IMR-90 (cell line): ENCODE data around the gene SIRT2. TPM values are rescaled to one million over a fixed set of nuclear protein-coding genes. Genes with fewer than 3 reads are reported as not detected.

Experiments used
- ATAC-seq: fragments of 200-7000 bp; cut with Tn5 transposase; 2 replicates; pipeline ENCODE4 v1.9.1; 2020; ENCODE audit warnings: low read depth, mild to moderate bottlenecking, moderate library complexity
- BruUV-seq: library from RNA; stranded (reverse); fragments of 400-500 nt; replicated peaks from 2 replicates; lab custom pipeline; 2021; lab: Mats Ljungman, UMichigan
- CTCF ChIA-PET: fragments of 300-600 bp; formaldehyde crosslinking; extraction: SDS; loops from one replicate; lab custom pipeline; 2021; ENCODE audit warnings: antibody characterized with exemption; lab: Yijun Ruan, JAX
- POLR2A ChIA-PET: fragments of 300-600 bp; sonication (Branson Sonifier 250); formaldehyde crosslinking; loops from one replicate; lab custom pipeline; 2022; ENCODE audit warnings: antibody characterized with exemption; ENCODE audit not compliant: unreplicated experiment; lab: Charles Lee
- DNase-seq: peaks from one replicate; pipeline ENCODE4 v3.0.0; 2013
- H2AFZ ChIP-seq: replicated peaks from 2 replicates; pipeline ENCODE3; 2013; ENCODE audit warnings: low read length, mild to moderate bottlenecking; ENCODE audit not compliant: poor library complexity
- H2AK5ac ChIP-seq: 2 replicates; pipeline ENCODE4 v1.6.1; 2013; ENCODE audit warnings: low read depth, low read length, inconsistent platforms
- H2AK9ac ChIP-seq: replicated peaks from 2 replicates; pipeline ENCODE3; 2013; ENCODE audit warnings: mild to moderate bottlenecking, low read depth, low read length, moderate library complexity; ENCODE audit not compliant: poor library complexity
- H2BK120ac ChIP-seq: 2 replicates; pipeline ENCODE4 v1.6.1; 2013; ENCODE audit warnings: low read depth, low read length, inconsistent platforms
- H2BK15ac ChIP-seq: 3 replicates; pipeline ENCODE4 v1.6.1; 2013; ENCODE audit warnings: low read depth, low read length, inconsistent platforms
- H2BK20ac ChIP-seq: 2 replicates; pipeline ENCODE4 v1.6.1; 2013; ENCODE audit warnings: low read depth, mild to moderate bottlenecking, inconsistent platforms, low read length, moderate library complexity
- H2BK5ac ChIP-seq: 2 replicates; pipeline ENCODE4 v1.6.1; 2013; ENCODE audit warnings: mild to moderate bottlenecking, low read depth, low read length, inconsistent platforms; ENCODE audit not compliant: poor library complexity, severe bottlenecking
- H3K14ac ChIP-seq: replicated peaks from 2 replicates; pipeline ENCODE4 v1.6.1; 2013; ENCODE audit warnings: low read depth, low read length, inconsistent platforms
- H3K18ac ChIP-seq: 2 replicates; pipeline ENCODE4 v1.6.1; 2013; ENCODE audit warnings: low read depth, low read length, control low read depth
- H3K23ac ChIP-seq: 2 replicates; pipeline ENCODE4 v1.6.1; 2013; ENCODE audit warnings: low read depth, low read length, inconsistent platforms
- H3K27ac ChIP-seq: 2 replicates; pipeline ENCODE4 v1.5.1; 2013; ENCODE audit warnings: mild to moderate bottlenecking, control low read depth, low read length; ENCODE audit not compliant: insufficient read depth
- H3K27me3 ChIP-seq: 2 replicates; pipeline ENCODE4 v1.6.1; 2013; ENCODE audit warnings: low read length; ENCODE audit not compliant: control insufficient read depth, insufficient read depth
- H3K36me3 ChIP-seq: 2 replicates; pipeline ENCODE4 v1.6.1; 2013; ENCODE audit warnings: low read length, mixed read lengths; ENCODE audit not compliant: control insufficient read depth, insufficient read depth
- H3K4ac ChIP-seq: 2 replicates; pipeline ENCODE4 v1.6.1; 2013; ENCODE audit warnings: low read depth, low read length, inconsistent platforms
- H3K4me1 ChIP-seq: 2 replicates; pipeline ENCODE4 v1.6.1; 2013; ENCODE audit warnings: low read length, mixed read lengths; ENCODE audit not compliant: control insufficient read depth, insufficient read depth
- H3K4me2 ChIP-seq: 2 replicates; pipeline ENCODE4 v1.6.1; 2013; ENCODE audit warnings: low read depth, mild to moderate bottlenecking, control low read depth, low read length, moderate library complexity
- H3K4me3 ChIP-seq: 2 replicates; pipeline ENCODE4 v1.5.1; 2013; ENCODE audit warnings: low read depth, mild to moderate bottlenecking, control low read depth, low read length, moderate library complexity; ENCODE audit not compliant: insufficient read depth
- H3K56ac ChIP-seq: 2 replicates; pipeline ENCODE4 v1.6.1; 2013; ENCODE audit warnings: low read length, inconsistent platforms; ENCODE audit not compliant: insufficient read depth; ENCODE audit errors: extremely low read depth
- H3K79me1 ChIP-seq, 2 experiments: 2 replicates each; pipeline ENCODE4 v1.6.1; 2013; ENCODE audit warnings: low read length in 2 of 2, inconsistent platforms in 1 of 2, low read depth in 1 of 2
- H3K9ac ChIP-seq: 2 replicates; pipeline ENCODE4 v1.6.1; 2013; ENCODE audit warnings: low read depth, low read length, control low read depth
- H3K9me1 ChIP-seq: 2 replicates; pipeline ENCODE4 v1.6.1; 2013; ENCODE audit warnings: low read length, inconsistent platforms; ENCODE audit not compliant: insufficient read depth
- H3K9me3 ChIP-seq: 2 replicates; pipeline ENCODE4 v1.6.1; 2013; ENCODE audit warnings: low read length; ENCODE audit not compliant: control insufficient read depth, insufficient read depth
- H4K20me1 ChIP-seq: 2 replicates; pipeline ENCODE4 v1.6.1; 2013; ENCODE audit warnings: low read length, inconsistent platforms; ENCODE audit not compliant: insufficient read depth
- H4K5ac ChIP-seq: 2 replicates; pipeline ENCODE4 v1.6.1; 2013; ENCODE audit warnings: mild to moderate bottlenecking, low read depth, low read length, control low read depth
- H4K8ac ChIP-seq, 2 experiments: 2 replicates each; pipeline ENCODE4 v1.6.1; 2013; ENCODE audit warnings: low read depth in 2 of 2, low read length in 2 of 2, control low read depth in 1 of 2, inconsistent platforms in 1 of 2
- H4K91ac ChIP-seq: 2 replicates; pipeline ENCODE4 v1.6.1; 2013; ENCODE audit warnings: low read depth, low read length, inconsistent platforms; ENCODE audit not compliant: insufficient read depth
- BHLHE40 ChIP-seq: fragments of 150-350 bp; IDR thresholded peaks from 2 replicates; pipeline ENCODE4 v1.6.1; 2016; ENCODE audit warnings: mild to moderate bottlenecking, low read depth, low read length
- ELK1 ChIP-seq: fragments of 150-350 bp; IDR thresholded peaks from 2 replicates; pipeline ENCODE4 v1.6.1; 2016; ENCODE audit warnings: low read depth, mild to moderate bottlenecking, low read length, moderate library complexity, borderline replicate concordance
- FOS ChIP-seq: fragments of 150-350 bp; IDR thresholded peaks from 2 replicates; pipeline ENCODE4 v1.6.1; 2016; ENCODE audit warnings: low read depth, low read length
- MAZ ChIP-seq: IDR thresholded peaks from 2 replicates; pipeline ENCODE4 v1.6.1; 2012; ENCODE audit warnings: low read depth, mild to moderate bottlenecking, low read length, improper control_type of control experiment, moderate library complexity, borderline replicate concordance
- RCOR1 ChIP-seq: IDR thresholded peaks from 2 replicates; pipeline ENCODE4 v1.6.1; 2012; ENCODE audit warnings: mild to moderate bottlenecking, low read length, improper control_type of control experiment; ENCODE audit not compliant: insufficient replicate concordance
- USF2 ChIP-seq: fragments of 150-350 bp; IDR thresholded peaks from 2 replicates; pipeline ENCODE4 v1.6.1; 2017; ENCODE audit warnings: mild to moderate bottlenecking, antibody characterized with exemption, low read length, low read depth
- WGBS, 2 experiments: methylation state at CpG; one replicate each; pipeline versions ENCODE4 v1.1.5 to v1.1.7; 2013; ENCODE audit warnings: missing lambda C conversion rate in 2 of 2; ENCODE audit not compliant: insufficient read length in 1 of 2; ENCODE audit errors: extremely low coverage in 2 of 2; 5-methylcytosine and 5-hydroxymethylcytosine counted together
- dilution Hi-C: fragments of 300-500 bp; cut with HindIII; formaldehyde crosslinking; loops from one replicate; pipeline ENCODE4 v1.14.3; 2018; ENCODE audit warnings: low sequenced_read_pairs; ENCODE audit not compliant: unreplicated experiment
- in situ Hi-C: fragments of 300-500 bp; cut with MboI; formaldehyde crosslinking; loops from 3 replicates; pipeline ENCODE4 v1.14.3; 2019; ENCODE audit warnings: low sequenced_read_pairs, inconsistent platforms, mixed read lengths
- intact Hi-C: fragments of 100-400 bp; cut with micrococcal nuclease; formaldehyde crosslinking; loops from 2 replicates; pipeline ENCODE4 v1.10.0; 2022
- polyA plus RNA-seq, 3 experiments: library from polyadenylated mRNA; depleted of rRNA; stranded (reverse); fragments of >200 nt; gene quantifications; 2 replicates each; pipeline ENCODE4 v1.2.3, GENCODE V29; 2012; ENCODE audit warnings: low replicate concordance in 1 of 3
- total RNA-seq: library from RNA; depleted of rRNA; stranded (reverse); fragments of >200 nt; gene quantifications from 2 replicates; pipeline ENCODE4 v1.2.3, GENCODE V29; 2012

The SIRT2 gene
- total and polyA plus RNA-seq, 2 of the 4 experiments (the other 2 are of a cell fraction), result 43.0 to 50.0 TPM

GRCh38 chr19:38942471-38943181 lies 43.2 kb upstream of the SIRT2 start:
- dilution Hi-C loops, result no loop called here
- Histone ChIP-seq H3K4me1 (no peaks in the 10 kb centered on the region), H2AK5ac (no peak overlapping the region), H3K56ac (no peak overlapping the region), H3K4ac (no peak overlapping the region), H3K27ac (no peak overlapping the region), H3K4me3 (no peak overlapping the region), H3K36me3 (peaks cover 17% of the 10 kb centered on the region), H3K4me2 (no peak overlapping the region), H2BK15ac (no peak overlapping the region), H4K8ac (no peak overlapping the region), H2AFZ (no peak overlapping the region), H3K27me3 (no peaks in the 10 kb centered on the region), H3K23ac (no peak overlapping the region), H3K9me3 (no peaks in the 10 kb centered on the region), H3K14ac (no peak overlapping the region), H3K18ac (no peak overlapping the region), H2AK9ac (no peak overlapping the region), H4K91ac (no peak overlapping the region), H2BK120ac (no peak overlapping the region), H4K5ac (no peak overlapping the region), H2BK5ac (no peak overlapping the region), H3K79me1 (no peaks in the 10 kb centered on the region), H4K20me1 (no peaks in the 10 kb centered on the region), H2BK20ac (no peak overlapping the region), H3K9ac (no peak overlapping the region), H3K9me1 (0 out of 2 replicates have a peak, but pooled peaks cover 4% of the 10 kb centered on the region)
- intact Hi-C loops, result no loop called here
- POLR2A ChIA-PET, result no interaction called here
- CTCF ChIA-PET, result no interaction called here
- WGBS, 2 experiments, result 74% methylated on average over 5 of the region's 20 CpGs; no CpG with 5 or more reads in 1 of the 2 experiments
- TF ChIP-seq RCOR1, result no peak
- no peak for TF ChIP-seq USF2
- TF ChIP-seq ELK1, result no peak
- no peak for TF ChIP-seq BHLHE40
- TF ChIP-seq FOS, result no peak
- TF ChIP-seq MAZ, result no peak
- in situ Hi-C loops, result loop anchor here (25.0 kb wide), 1 partner anchor 530 kb away; the partner anchor contains the start of gene FAM98C
- ATAC-seq (no peak), DNase-seq (no peak)
- BruUV-seq, result no TSS peak
